ENCODE measurements around the gene FOXL3. TPM values are rescaled to one million over a fixed set of nuclear protein-coding genes. Genes with fewer than 3 reads are reported as not detected.

FOXL3 gene
- total and polyA plus RNA-seq, 2 donors (not counting 1 experiment from before 2014, with no cell fraction given) = not detected

- Histone ChIP-seq H3K9ac (ENCODE audit: low read length) (no peak overlapping the region), H3K79me2 (ENCODE audit: control insufficient read depth, insufficient read depth, low read length) (no peaks in the 10 kb centered on the region), H3K27ac (ENCODE audit: low read length in 2 of 2) (no peak overlapping the region), H3K27me3 (replicated peaks in 1 of 4; ENCODE audit: control extremely low read depth in 1 of 4, control insufficient read depth in 3 of 4, insufficient read depth in 4 of 4, low read length in 3 of 4) (no peaks in the 10 kb centered on the region), H3K4me3 (ENCODE audit: control extremely low read depth in 1 of 5, extremely low read depth in 1 of 5, insufficient read depth in 1 of 5, low read depth in 2 of 5, low read length in 4 of 5) (no peak overlapping the region), H3K4me2 (replicated peaks; ENCODE audit: low read depth, low read length, poor library complexity, severe bottlenecking) (no peak overlapping the region), H3K9me3 (ENCODE audit: control extremely low read depth in 1 of 3, control insufficient read depth in 2 of 3, insufficient read depth in 1 of 3, low read length in 2 of 3) (peaks cover 0 to 37% (median 5%) of the 10 kb centered on the region in 3 donors), H2AFZ (ENCODE audit: insufficient read depth, low read depth, low read length, poor library complexity, severe bottlenecking) (no peak overlapping the region), H3K36me3 (replicated peaks in 1 of 2; ENCODE audit: control extremely low read depth in 1 of 2, control insufficient read depth in 1 of 2, extremely low read depth in 1 of 2, insufficient read depth in 2 of 2, low read length in 1 of 2) (no peaks in the 10 kb centered on the region), H4K20me1 (ENCODE audit: control insufficient read depth, insufficient read depth, low read length, poor library complexity, severe bottlenecking) (no peaks in the 10 kb centered on the region), H3K4me1 (ENCODE audit: control insufficient read depth in 2 of 2, insufficient read depth in 2 of 2, low read length in 2 of 2) (no peaks in the 10 kb centered on the region)
- ATAC-seq (ENCODE audit: low read depth) (no peak), DNase-seq (no peak)
- ChIA-PET POLR2A (no interaction called here), CTCF (interaction anchor here (0.5 kb wide), 1 partner anchor 900 kb away, joined by 3 read pairs; no protein-coding TSS in a partner anchor)
- 92% methylated on average over 30 of the region's 35 CpGs for WGBS (ENCODE audit: insufficient coverage)
- no peaks in the 10 kb centered on the region for H3K4me1 Mint-ChIP-seq
- H3K4me3 Mint-ChIP-seq = no peak overlapping the region
- peaks cover 8% of the 10 kb centered on the region for H3K27me3 Mint-ChIP-seq
- peaks cover 11% of the 10 kb centered on the region for H3K9me3 Mint-ChIP-seq (ENCODE audit: insufficient read depth)
- TF ChIP-seq, protein P1, sequence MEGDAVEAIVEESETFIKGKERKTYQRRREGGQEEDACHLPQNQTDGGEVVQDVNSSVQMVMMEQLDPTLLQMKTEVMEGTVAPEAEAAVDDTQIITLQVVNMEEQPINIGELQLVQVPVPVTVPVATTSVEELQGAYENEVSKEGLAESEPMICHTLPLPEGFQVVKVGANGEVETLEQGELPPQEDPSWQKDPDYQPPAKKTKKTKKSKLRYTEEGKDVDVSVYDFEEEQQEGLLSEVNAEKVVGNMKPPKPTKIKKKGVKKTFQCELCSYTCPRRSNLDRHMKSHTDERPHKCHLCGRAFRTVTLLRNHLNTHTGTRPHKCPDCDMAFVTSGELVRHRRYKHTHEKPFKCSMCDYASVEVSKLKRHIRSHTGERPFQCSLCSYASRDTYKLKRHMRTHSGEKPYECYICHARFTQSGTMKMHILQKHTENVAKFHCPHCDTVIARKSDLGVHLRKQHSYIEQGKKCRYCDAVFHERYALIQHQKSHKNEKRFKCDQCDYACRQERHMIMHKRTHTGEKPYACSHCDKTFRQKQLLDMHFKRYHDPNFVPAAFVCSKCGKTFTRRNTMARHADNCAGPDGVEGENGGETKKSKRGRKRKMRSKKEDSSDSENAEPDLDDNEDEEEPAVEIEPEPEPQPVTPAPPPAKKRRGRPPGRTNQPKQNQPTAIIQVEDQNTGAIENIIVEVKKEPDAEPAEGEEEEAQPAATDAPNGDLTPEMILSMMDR (IDR thresholded peaks at IDR 0.05) = no peak
- TF ChIP-seq EZH2 (IDR thresholded peaks at IDR 0.05; ENCODE audit: borderline replicate concordance, insufficient read depth, low read depth, low read length, poor library complexity, severe bottlenecking) = no peak
- no peak overlapping the region for H3K27ac Mint-ChIP-seq
- intact Hi-C loops (cut with micrococcal nuclease) = no loop called here
These were observed 15.6 kb downstream of the FOXL3 start for GRCh38 chr7:305410-306151.

GRCh38 chr7:307970-308369 lies 18.0 kb downstream of the FOXL3 start:
- Histone ChIP-seq H3K4me1 (ENCODE audit: control insufficient read depth in 2 of 2, insufficient read depth in 2 of 2, low read length in 2 of 2) (no peaks in the 10 kb centered on the region), H3K27me3 (replicated peaks in 1 of 4; ENCODE audit: control extremely low read depth in 1 of 4, control insufficient read depth in 3 of 4, insufficient read depth in 4 of 4, low read length in 3 of 4) (no peaks in the 10 kb centered on the region), H3K79me2 (ENCODE audit: control insufficient read depth, insufficient read depth, low read length) (no peaks in the 10 kb centered on the region), H2AFZ (ENCODE audit: insufficient read depth, low read depth, low read length, poor library complexity, severe bottlenecking) (no peak overlapping the region), H3K4me3 (ENCODE audit: control extremely low read depth in 1 of 5, extremely low read depth in 1 of 5, insufficient read depth in 1 of 5, low read depth in 2 of 5, low read length in 4 of 5) (no peak overlapping the region), H4K20me1 (ENCODE audit: control insufficient read depth, insufficient read depth, low read length, poor library complexity, severe bottlenecking) (no peaks in the 10 kb centered on the region), H3K9ac (ENCODE audit: low read length) (no peak overlapping the region), H3K27ac (ENCODE audit: low read length in 2 of 2) (no peak overlapping the region), H3K4me2 (replicated peaks; ENCODE audit: low read depth, low read length, poor library complexity, severe bottlenecking) (no peak overlapping the region), H3K36me3 (replicated peaks in 1 of 2; ENCODE audit: control extremely low read depth in 1 of 2, control insufficient read depth in 1 of 2, extremely low read depth in 1 of 2, insufficient read depth in 2 of 2, low read length in 1 of 2) (no peaks in the 10 kb centered on the region), H3K9me3 (ENCODE audit: control extremely low read depth in 1 of 3, control insufficient read depth in 2 of 3, insufficient read depth in 1 of 3, low read length in 2 of 3) (peaks cover 0 to 34% (median 5%) of the 10 kb centered on the region in 3 donors)
- ChIA-PET POLR2A (no interaction called here), CTCF (no interaction called here)
- no peak for DNase-seq
- no peak for ATAC-seq (ENCODE audit: low read depth)
- Mint-ChIP-seq H3K9me3 (ENCODE audit: insufficient read depth) (peaks cover 11% of the 10 kb centered on the region), H3K4me3 (no peak overlapping the region), H3K4me1 (no peaks in the 10 kb centered on the region), H3K27me3 (peaks cover 14% of the 10 kb centered on the region), H3K27ac (no peak overlapping the region)
- WGBS (ENCODE audit: insufficient coverage) = 70% methylated on average over 2 of the region's 3 CpGs
- intact Hi-C loops (cut with micrococcal nuclease) = no loop called here
- TF ChIP-seq, protein P1 (IDR thresholded peaks at IDR 0.05) = no peak
- no peak for TF ChIP-seq EZH2 (IDR thresholded peaks at IDR 0.05; ENCODE audit: borderline replicate concordance, insufficient read depth, low read depth, low read length, poor library complexity, severe bottlenecking)
